ENCODE results near the gene RAD51B. TPM values are rescaled to one million over a fixed set of nuclear protein-coding genes. Genes with fewer than 3 reads are reported as not detected.

RAD51B gene
- total RNA-seq, 1 experiment from 2014 or later = 20.0 TPM

DNA sequence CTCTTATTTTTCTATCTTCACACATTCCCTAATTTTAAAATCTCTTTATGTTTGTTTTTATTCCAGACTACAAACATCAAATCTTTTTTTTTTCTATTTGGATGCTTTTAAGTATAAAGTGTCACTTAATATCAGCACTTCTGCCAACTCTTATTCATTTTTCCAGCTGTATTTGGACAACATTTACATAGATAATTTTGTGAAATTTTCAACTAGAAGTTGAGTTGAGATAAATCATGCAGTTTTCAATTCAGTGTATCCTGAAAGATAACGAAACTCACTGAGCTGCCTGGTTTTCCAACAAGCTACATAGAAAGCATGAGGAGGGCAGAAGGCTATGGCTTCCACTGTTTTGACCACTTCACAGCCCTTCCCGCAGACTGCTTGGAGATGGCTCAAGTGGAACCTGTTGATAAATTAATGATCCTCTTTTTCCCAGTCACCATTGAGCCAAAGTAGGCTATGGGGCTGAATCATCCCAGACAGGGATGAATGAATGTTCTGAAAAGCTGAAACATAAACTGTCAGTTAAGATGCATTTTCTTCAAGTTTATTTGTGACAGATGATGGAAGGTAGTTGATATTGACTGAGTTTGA lies 213.9 kb downstream of the RAD51B start:
- intact Hi-C loops (cut with micrococcal nuclease) = no loop called here
- H3K4me3 ChIP-seq (replicated peaks in 1 of 2; ENCODE audit: low read depth in 1 of 2, low read length in 2 of 2) = no peak overlapping the region
- ChIA-PET RAD21 (ENCODE audit: low non-redundant PET in 1 of 2, low total read pairs in 2 of 2, uncharacterized antibody in 2 of 2, unreplicated experiment in 2 of 2) (no interaction called here), POLR2A (no interaction called here), CTCF (no interaction called here)
- H3K36me3 ChIP-seq (ENCODE audit: control insufficient read depth in 1 of 2, insufficient read depth in 2 of 2, low read length in 2 of 2) = no peaks in the 10 kb centered on the region
- no peak overlapping the region for H3K27ac ChIP-seq (ENCODE audit: low read depth, low read length)
- BruUV-seq (replicated peaks) = no TSS peak
- no peak overlapping the region for H2AFZ ChIP-seq (ENCODE audit: low read depth, low read length, poor library complexity, severe bottlenecking)
- peaks cover 0 to 11% of the 10 kb centered on the region in 2 experiments; a peak in 3 of 4 replicates for H3K4me1 ChIP-seq (ENCODE audit: control insufficient read depth in 1 of 2, insufficient read depth in 2 of 2, low read length in 2 of 2)
- ATAC-seq (no peak), DNase-seq (ENCODE audit: low read depth, low spot score) (no peak)
- no peaks in the 10 kb centered on the region for H3K79me2 ChIP-seq (ENCODE audit: insufficient read depth, low read length)
- no peak overlapping the region for H3K9ac ChIP-seq (ENCODE audit: low read length)
- no peak overlapping the region for H3K4me2 ChIP-seq (ENCODE audit: low read length)
- H4K20me1 ChIP-seq (ENCODE audit: insufficient read depth) = no peaks in the 10 kb centered on the region
- peaks cover 0 to 6% of the 10 kb centered on the region in 2 experiments; a peak in 1 of 4 replicates for H3K9me3 ChIP-seq (ENCODE audit: control insufficient read depth in 1 of 2, insufficient read depth in 1 of 2, low read depth in 1 of 2, low read length in 2 of 2)
- TF ChIP-seq EGR1 (IDR thresholded peaks at IDR 0.05; ENCODE audit: low read depth) = no peak
- no peak for TF ChIP-seq FOSL1 (IDR thresholded peaks at IDR 0.05; ENCODE audit: low read depth)
- TF ChIP-seq, protein P1, sequence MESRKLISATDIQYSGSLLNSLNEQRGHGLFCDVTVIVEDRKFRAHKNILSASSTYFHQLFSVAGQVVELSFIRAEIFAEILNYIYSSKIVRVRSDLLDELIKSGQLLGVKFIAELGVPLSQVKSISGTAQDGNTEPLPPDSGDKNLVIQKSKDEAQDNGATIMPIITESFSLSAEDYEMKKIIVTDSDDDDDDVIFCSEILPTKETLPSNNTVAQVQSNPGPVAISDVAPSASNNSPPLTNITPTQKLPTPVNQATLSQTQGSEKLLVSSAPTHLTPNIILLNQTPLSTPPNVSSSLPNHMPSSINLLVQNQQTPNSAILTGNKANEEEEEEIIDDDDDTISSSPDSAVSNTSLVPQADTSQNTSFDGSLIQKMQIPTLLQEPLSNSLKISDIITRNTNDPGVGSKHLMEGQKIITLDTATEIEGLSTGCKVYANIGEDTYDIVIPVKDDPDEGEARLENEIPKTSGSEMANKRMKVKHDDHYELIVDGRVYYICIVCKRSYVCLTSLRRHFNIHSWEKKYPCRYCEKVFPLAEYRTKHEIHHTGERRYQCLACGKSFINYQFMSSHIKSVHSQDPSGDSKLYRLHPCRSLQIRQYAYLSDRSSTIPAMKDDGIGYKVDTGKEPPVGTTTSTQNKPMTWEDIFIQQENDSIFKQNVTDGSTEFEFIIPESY (IDR thresholded peaks at IDR 0.05; ENCODE audit: extremely low read depth, insufficient replicate concordance, low read length) = no peak
- TF ChIP-seq POLR2AphosphoS5 (IDR thresholded peaks at IDR 0.05; ENCODE audit: low read depth, low read length) = no peak
- TF ChIP-seq, protein P2, sequence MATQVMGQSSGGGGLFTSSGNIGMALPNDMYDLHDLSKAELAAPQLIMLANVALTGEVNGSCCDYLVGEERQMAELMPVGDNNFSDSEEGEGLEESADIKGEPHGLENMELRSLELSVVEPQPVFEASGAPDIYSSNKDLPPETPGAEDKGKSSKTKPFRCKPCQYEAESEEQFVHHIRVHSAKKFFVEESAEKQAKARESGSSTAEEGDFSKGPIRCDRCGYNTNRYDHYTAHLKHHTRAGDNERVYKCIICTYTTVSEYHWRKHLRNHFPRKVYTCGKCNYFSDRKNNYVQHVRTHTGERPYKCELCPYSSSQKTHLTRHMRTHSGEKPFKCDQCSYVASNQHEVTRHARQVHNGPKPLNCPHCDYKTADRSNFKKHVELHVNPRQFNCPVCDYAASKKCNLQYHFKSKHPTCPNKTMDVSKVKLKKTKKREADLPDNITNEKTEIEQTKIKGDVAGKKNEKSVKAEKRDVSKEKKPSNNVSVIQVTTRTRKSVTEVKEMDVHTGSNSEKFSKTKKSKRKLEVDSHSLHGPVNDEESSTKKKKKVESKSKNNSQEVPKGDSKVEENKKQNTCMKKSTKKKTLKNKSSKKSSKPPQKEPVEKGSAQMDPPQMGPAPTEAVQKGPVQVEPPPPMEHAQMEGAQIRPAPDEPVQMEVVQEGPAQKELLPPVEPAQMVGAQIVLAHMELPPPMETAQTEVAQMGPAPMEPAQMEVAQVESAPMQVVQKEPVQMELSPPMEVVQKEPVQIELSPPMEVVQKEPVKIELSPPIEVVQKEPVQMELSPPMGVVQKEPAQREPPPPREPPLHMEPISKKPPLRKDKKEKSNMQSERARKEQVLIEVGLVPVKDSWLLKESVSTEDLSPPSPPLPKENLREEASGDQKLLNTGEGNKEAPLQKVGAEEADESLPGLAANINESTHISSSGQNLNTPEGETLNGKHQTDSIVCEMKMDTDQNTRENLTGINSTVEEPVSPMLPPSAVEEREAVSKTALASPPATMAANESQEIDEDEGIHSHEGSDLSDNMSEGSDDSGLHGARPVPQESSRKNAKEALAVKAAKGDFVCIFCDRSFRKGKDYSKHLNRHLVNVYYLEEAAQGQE (IDR thresholded peaks at IDR 0.05; ENCODE audit: low read depth) = no peak
- TF ChIP-seq MAX (IDR thresholded peaks at IDR 0.05) = no peak
- TF ChIP-seq ZFX (IDR thresholded peaks at IDR 0.05) = no peak
- no peak for TF ChIP-seq RAD21 (IDR thresholded peaks at IDR 0.05; ENCODE audit: low read depth)
- no peak for TF ChIP-seq JUND (IDR thresholded peaks at IDR 0.05)
- no peak for TF ChIP-seq EZH2 (IDR thresholded peaks at IDR 0.05)
- no peak for TF ChIP-seq CTCF (IDR thresholded peaks at IDR 0.05 in 2 of 3, conservative IDR thresholded peaks at IDR 0.05 in 1 of 3; ENCODE audit: borderline replicate concordance in 1 of 3, insufficient read depth in 1 of 3, low read depth in 2 of 3, low read length in 2 of 3)
- TF ChIP-seq TCF7L2 (IDR thresholded peaks at IDR 0.05; ENCODE audit: borderline replicate concordance, extremely low read depth, insufficient read depth, insufficient read length) = no peak
- no peaks in the 10 kb centered on the region for H3K27me3 ChIP-seq (ENCODE audit: insufficient read depth, low read length)
- no peaks in the 10 kb centered on the region for H3K9me2 ChIP-seq (ENCODE audit: insufficient read depth)

Data from HCT116 (cell line).